ENCODE results near the gene HAPLN2.

HAPLN2 gene

GRCh38 chr1:156640842-156641706 is 21.9 kb downstream of the HAPLN2 start:
- Histone ChIP-seq H3K4me1 (ENCODE audit: control insufficient read depth, insufficient read depth, low read depth, low read length) (peaks cover 9% of the 10 kb centered on the region), H3K36me3 (ENCODE audit: control insufficient read depth in 1 of 2, insufficient read depth in 2 of 2, low read depth in 1 of 2, low read length in 2 of 2) (no peaks in the 10 kb centered on the region), H3K27ac (ENCODE audit: low read length, poor library complexity, severe bottlenecking) (no peak overlapping the region), H4K8ac (ENCODE audit: low read length) (no peak overlapping the region), H3K14ac (ENCODE audit: low read length in 2 of 2) (no peak overlapping the region), H2BK5ac (ENCODE audit: low read depth, low read length, poor library complexity, severe bottlenecking) (no peak overlapping the region), H3K4ac (ENCODE audit: low read depth in 1 of 2, low read length in 2 of 2) (no peak overlapping the region), H3K79me1 (replicated peaks; ENCODE audit: low read length, poor library complexity, severe bottlenecking) (no peaks in the 10 kb centered on the region), H3K23ac (ENCODE audit: low read length in 2 of 2) (no peak overlapping the region), H3K9ac (ENCODE audit: low read length) (no peak overlapping the region), H3K9me3 (ENCODE audit: control insufficient read depth, low read length) (no peaks in the 10 kb centered on the region), H2AFZ (ENCODE audit: low read depth, low read length) (no peak overlapping the region), H2BK120ac (ENCODE audit: low read depth, low read length) (no peak overlapping the region), H2BK15ac (ENCODE audit: low read depth, poor library complexity, severe bottlenecking) (no peak overlapping the region), H3K18ac (ENCODE audit: low read depth in 1 of 2, low read length in 2 of 2) (no peak overlapping the region), H4K91ac (ENCODE audit: low read length) (no peak overlapping the region), H2BK12ac (ENCODE audit: low read length in 2 of 2) (no peak overlapping the region), H2AK5ac (ENCODE audit: low read length, severe bottlenecking) (no peak overlapping the region), H3K4me2 (ENCODE audit: low read length, poor library complexity, severe bottlenecking) (no peak overlapping the region), H3K27me3 (ENCODE audit: control insufficient read depth in 1 of 2, insufficient read depth in 1 of 2, low read length in 2 of 2) (peaks cover 94 to 96% of the 10 kb centered on the region in 2 experiments), H3K4me3 (ENCODE audit: insufficient read depth in 1 of 2, low read depth in 1 of 2, low read length in 2 of 2) (no peak overlapping the region)
- no peak for DNase-seq
- WGBS, result 50% methylated on average over 5 of the region's 6 CpGs

GRCh38 chr1:156641761-156642264 is 22.6 kb downstream of the HAPLN2 start, which contains the start of gene BCAN:
Gene BCAN (plus strand): TSS chr1:156642117. CDS start chr1:156646055, 3,938 bp downstream.
- Histone ChIP-seq H3K27me3 (ENCODE audit: control insufficient read depth in 1 of 2, insufficient read depth in 1 of 2, low read length in 2 of 2) (peaks cover 93 to 97% of the 10 kb centered on the region in 2 experiments), H2AFZ (ENCODE audit: low read depth, low read length) (no peak within 1 kb of the TSS), H3K18ac (ENCODE audit: low read depth in 1 of 2, low read length in 2 of 2) (peak within 1 kb of the TSS in 1 of 2 experiments; percentile 18), H4K8ac (ENCODE audit: low read length) (no peak within 1 kb of the TSS), H2BK15ac (ENCODE audit: low read depth, poor library complexity, severe bottlenecking) (peak within 1 kb of the TSS; percentile 30), H2AK5ac (ENCODE audit: low read length, severe bottlenecking) (no peak within 1 kb of the TSS), H3K9me3 (ENCODE audit: control insufficient read depth, low read length) (no peaks in the 10 kb centered on the region), H3K9ac (ENCODE audit: low read length) (no peak within 1 kb of the TSS), H3K36me3 (ENCODE audit: control insufficient read depth in 1 of 2, insufficient read depth in 2 of 2, low read depth in 1 of 2, low read length in 2 of 2) (no peaks in the 10 kb centered on the region), H3K4me3 (ENCODE audit: insufficient read depth in 1 of 2, low read depth in 1 of 2, low read length in 2 of 2) (peak within 1 kb of the TSS in 1 of 2 experiments; percentile 29), H3K14ac (ENCODE audit: low read length in 2 of 2) (no peak within 1 kb of the TSS), H3K4me1 (ENCODE audit: control insufficient read depth, insufficient read depth, low read depth, low read length) (peaks cover 9% of the 10 kb centered on the region), H3K79me1 (replicated peaks; ENCODE audit: low read length, poor library complexity, severe bottlenecking) (no peaks in the 10 kb centered on the region), H2BK12ac (ENCODE audit: low read length in 2 of 2) (no peak within 1 kb of the TSS), H3K27ac (ENCODE audit: low read length, poor library complexity, severe bottlenecking) (no peak within 1 kb of the TSS), H2BK5ac (ENCODE audit: low read depth, low read length, poor library complexity, severe bottlenecking) (no peak within 1 kb of the TSS), H3K4me2 (ENCODE audit: low read length, poor library complexity, severe bottlenecking) (peak within 1 kb of the TSS; percentile 67), H3K23ac (ENCODE audit: low read length in 2 of 2) (no peak within 1 kb of the TSS), H2BK120ac (ENCODE audit: low read depth, low read length) (no peak within 1 kb of the TSS), H4K91ac (ENCODE audit: low read length) (no peak within 1 kb of the TSS), H3K4ac (ENCODE audit: low read depth in 1 of 2, low read length in 2 of 2) (no peak within 1 kb of the TSS)
- peak; percentile 45 for DNase-seq
- WGBS, result under 1% methylated on average over 38 of the region's 46 CpGs

GRCh38 chr1:156642265-156643048 is 23.2 kb downstream of the HAPLN2 start:
- no peak for DNase-seq
- H3K27me3 ChIP-seq (ENCODE audit: control insufficient read depth in 1 of 2, insufficient read depth in 1 of 2, low read length in 2 of 2), result peaks cover 96 to 97% of the 10 kb centered on the region in 2 experiments
- H2BK120ac ChIP-seq (ENCODE audit: low read depth, low read length), result no peak overlapping the region
- peaks cover 9% of the 10 kb centered on the region for H3K4me1 ChIP-seq (ENCODE audit: control insufficient read depth, insufficient read depth, low read depth, low read length)
- peak overlapping the region in 1 of 2 experiments; percentile 29 for H3K4me3 ChIP-seq (ENCODE audit: insufficient read depth in 1 of 2, low read depth in 1 of 2, low read length in 2 of 2)
- H3K9me3 ChIP-seq (ENCODE audit: control insufficient read depth, low read length), result no peaks in the 10 kb centered on the region
- H3K79me1 ChIP-seq (replicated peaks; ENCODE audit: low read length, poor library complexity, severe bottlenecking), result no peaks in the 10 kb centered on the region
- H4K91ac ChIP-seq (ENCODE audit: low read length), result no peak overlapping the region
- no peak overlapping the region for H2AFZ ChIP-seq (ENCODE audit: low read depth, low read length)
- no peak overlapping the region for H3K9ac ChIP-seq (ENCODE audit: low read length)
- no peak overlapping the region for H3K4ac ChIP-seq (ENCODE audit: low read depth in 1 of 2, low read length in 2 of 2)
- peak overlapping the region in 1 of 2 experiments; percentile 18 for H3K18ac ChIP-seq (ENCODE audit: low read depth in 1 of 2, low read length in 2 of 2)
- no peak overlapping the region for H2BK12ac ChIP-seq (ENCODE audit: low read length in 2 of 2)
- no peak overlapping the region for H2BK5ac ChIP-seq (ENCODE audit: low read depth, low read length, poor library complexity, severe bottlenecking)
- no peak overlapping the region for H3K27ac ChIP-seq (ENCODE audit: low read length, poor library complexity, severe bottlenecking)
- H3K4me2 ChIP-seq (ENCODE audit: low read length, poor library complexity, severe bottlenecking), result peak overlapping the region; percentile 67
- H4K8ac ChIP-seq (ENCODE audit: low read length), result no peak overlapping the region
- no peak overlapping the region for H3K14ac ChIP-seq (ENCODE audit: low read length in 2 of 2)
- no peak overlapping the region for H3K23ac ChIP-seq (ENCODE audit: low read length in 2 of 2)
- H2AK5ac ChIP-seq (ENCODE audit: low read length, severe bottlenecking), result no peak overlapping the region
- peak overlapping the region; percentile 30 for H2BK15ac ChIP-seq (ENCODE audit: low read depth, poor library complexity, severe bottlenecking)
- WGBS, result 6% methylated on average over 38 of the region's 40 CpGs
- H3K36me3 ChIP-seq (ENCODE audit: control insufficient read depth in 1 of 2, insufficient read depth in 2 of 2, low read depth in 1 of 2, low read length in 2 of 2), result no peaks in the 10 kb centered on the region
